A549 treated with CORT108297 at 1 μM for 4 hours (cell line): ENCODE measurements around the gene DDIT4L. TPM values are rescaled to one million over a fixed set of nuclear protein-coding genes. Genes with fewer than 3 reads are reported as not detected.

Experiments
- total RNA-seq: library from RNA; stranded (reverse); fragments of 200-300 nt; extraction: Qiagen RNA extraction; gene quantifications from 5 replicates; pipeline ENCODE4 v1.2.3, GENCODE V29; 2022

Gene DDIT4L, protein sequence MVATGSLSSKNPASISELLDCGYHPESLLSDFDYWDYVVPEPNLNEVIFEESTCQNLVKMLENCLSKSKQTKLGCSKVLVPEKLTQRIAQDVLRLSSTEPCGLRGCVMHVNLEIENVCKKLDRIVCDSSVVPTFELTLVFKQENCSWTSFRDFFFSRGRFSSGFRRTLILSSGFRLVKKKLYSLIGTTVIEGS
- total RNA-seq: 0.37 to 0.62 TPM (median 0.43 TPM) in 5 replicates

GRCh38 chr4:100189820-100190642, at the start of gene DDIT4L:
DDIT4L (minus strand) TSS chr4:100190468; CDS start chr4:100189983, 485 bp downstream.

Other genes with a start within 250 kb of the DDIT4L start
- gene DNAJB14, start 243.8 kb downstream of the DDIT4L start, total RNA-seq: 13.6 to 20.1 TPM (median 18.3 TPM) in 5 replicates
- gene H2AZ1, start 240.2 kb downstream of the DDIT4L start, total RNA-seq: 640 to 696 TPM (median 662 TPM) in 5 replicates